H9 (cell line): ENCODE measurements around the gene KRTAP2-2. TPM values are rescaled to one million over a fixed set of nuclear protein-coding genes. Genes with fewer than 3 reads are reported as not detected.

Experiments
- DNase-seq: peaks from one replicate; pipeline ENCODE4 v3.0.0-alpha.2; 2017
- H2AFZ ChIP-seq: one replicate; pipeline ENCODE4 v1.6.1; 2013; ENCODE audit warnings: mild to moderate bottlenecking, low read length, control low read depth, moderate library complexity
- H2AK5ac ChIP-seq: 2 replicates; pipeline ENCODE4 v1.6.1; 2013; ENCODE audit warnings: low read length, control low read depth, mixed read lengths; ENCODE audit not compliant: insufficient read length
- H2BK120ac ChIP-seq: one replicate; pipeline ENCODE4 v1.6.1; 2013; ENCODE audit warnings: low read depth, mild to moderate bottlenecking, low read length, control low read depth, inconsistent platforms; ENCODE audit not compliant: poor library complexity, severe bottlenecking
- H2BK12ac ChIP-seq: 2 replicates; pipeline ENCODE4 v1.6.1; 2013; ENCODE audit warnings: low read length, control low read depth, mixed read lengths, low read depth; ENCODE audit not compliant: insufficient read length
- H2BK15ac ChIP-seq: 2 replicates; pipeline ENCODE4 v1.6.1; 2013; ENCODE audit warnings: low read depth, low read length, control low read depth
- H2BK20ac ChIP-seq: one replicate; pipeline ENCODE4 v1.6.1; 2013; ENCODE audit warnings: low read depth, mild to moderate bottlenecking, low read length, control low read depth, inconsistent platforms; ENCODE audit not compliant: poor library complexity, severe bottlenecking
- H2BK5ac ChIP-seq: 2 replicates; pipeline ENCODE4 v1.6.1; 2013; ENCODE audit warnings: low read length, control low read depth, mixed read lengths; ENCODE audit not compliant: insufficient read length
- H3K14ac ChIP-seq: 2 replicates; pipeline ENCODE4 v1.6.1; 2013; ENCODE audit warnings: low read length, control low read depth; ENCODE audit not compliant: insufficient read depth
- H3K18ac ChIP-seq: 2 replicates; pipeline ENCODE4 v1.6.1; 2013; ENCODE audit warnings: low read depth, mild to moderate bottlenecking, mixed read lengths, low read length, control low read depth; ENCODE audit not compliant: insufficient read length
- H3K23ac ChIP-seq: 2 replicates; pipeline ENCODE4 v1.6.1; 2013; ENCODE audit warnings: low read length, control low read depth, mixed read lengths, low read depth; ENCODE audit not compliant: insufficient read length
- H3K23me2 ChIP-seq: 2 replicates; pipeline ENCODE4 v1.6.1; 2013; ENCODE audit warnings: low read depth, mild to moderate bottlenecking, mixed read lengths, low read length, control low read depth; ENCODE audit not compliant: insufficient read length, poor library complexity, severe bottlenecking
- H3K27ac ChIP-seq: 2 replicates; pipeline ENCODE4 v1.5.1; 2013; ENCODE audit warnings: low read length, control low read depth, mixed read lengths, low read depth; ENCODE audit not compliant: insufficient read length
- H3K27me3 ChIP-seq: 2 replicates; pipeline ENCODE4 v1.6.1; 2013; ENCODE audit warnings: low read length, control low read depth, inconsistent platforms; ENCODE audit not compliant: insufficient read depth
- H3K4ac ChIP-seq: 2 replicates; pipeline ENCODE4 v1.6.1; 2013; ENCODE audit warnings: low read depth, mild to moderate bottlenecking, control low read depth, inconsistent platforms, low read length, moderate library complexity
- H3K4me1 ChIP-seq: 2 replicates; pipeline ENCODE4 v1.6.1; 2013; ENCODE audit warnings: low read length, control low read depth, inconsistent platforms; ENCODE audit not compliant: insufficient read depth
- H3K4me2 ChIP-seq: 2 replicates; pipeline ENCODE4 v1.6.1; 2013; ENCODE audit warnings: low read length, control low read depth, mixed read lengths; ENCODE audit not compliant: insufficient read length, insufficient read depth
- H3K56ac ChIP-seq: 2 replicates; pipeline ENCODE4 v1.6.1; 2013; ENCODE audit warnings: low read depth, mild to moderate bottlenecking, mixed read lengths, low read length, control low read depth; ENCODE audit not compliant: insufficient read length
- H3K79me1 ChIP-seq: 2 replicates; pipeline ENCODE4 v1.6.1; 2013; ENCODE audit warnings: low read depth, mild to moderate bottlenecking, moderate library complexity, low read length, control low read depth, inconsistent platforms; ENCODE audit not compliant: insufficient read depth, poor library complexity, severe bottlenecking
- H3K79me2 ChIP-seq: 2 replicates; pipeline ENCODE4 v1.6.1; 2013; ENCODE audit warnings: low read length, control low read depth, inconsistent platforms; ENCODE audit not compliant: insufficient read depth
- H3K9ac ChIP-seq: 2 replicates; pipeline ENCODE4 v1.6.1; 2013; ENCODE audit warnings: low read length, control low read depth, mixed read lengths; ENCODE audit not compliant: insufficient read length; ENCODE audit errors: extremely low read depth
- H3K9me3 ChIP-seq: one replicate; pipeline ENCODE4 v1.6.1; 2013; ENCODE audit warnings: low read depth, low read length, inconsistent platforms; ENCODE audit not compliant: control insufficient read depth
- H3T11ph ChIP-seq: one replicate; pipeline ENCODE4 v1.6.1; 2013; ENCODE audit warnings: mild to moderate bottlenecking, low read length, control low read depth, inconsistent platforms
- H4K20me1 ChIP-seq: one replicate; pipeline ENCODE4 v1.6.1; 2013; ENCODE audit not compliant: control insufficient read depth, insufficient read length, insufficient read depth
- H4K5ac ChIP-seq: 2 replicates; pipeline ENCODE4 v1.6.1; 2013; ENCODE audit warnings: low read depth, mild to moderate bottlenecking, mixed read lengths, low read length, control low read depth; ENCODE audit not compliant: insufficient read length
- H4K8ac ChIP-seq: replicated peaks from 2 replicates; pipeline ENCODE4 v1.6.1; 2013; ENCODE audit warnings: low read length, control low read depth, mixed read lengths, low read depth; ENCODE audit not compliant: insufficient read length
- H4K91ac ChIP-seq: 2 replicates; pipeline ENCODE4 v1.6.1; 2013; ENCODE audit warnings: low read depth, mild to moderate bottlenecking, moderate library complexity, mixed read lengths, low read length, control low read depth; ENCODE audit not compliant: insufficient read length
- H3K27ac Mint-ChIP-seq, 3 experiments: 2 replicates in 2 of 3; 3 replicates in 1 of 3; pipeline ENCODE4 v1.8.0; 2020 to 2021; ENCODE audit warnings: mixed read lengths in 3 of 3, mild to moderate bottlenecking in 1 of 3, moderate library complexity in 1 of 3
- H3K27me3 Mint-ChIP-seq: 2 replicates; pipeline ENCODE4 v1.8.0; 2021; ENCODE audit warnings: low read depth, mild to moderate bottlenecking, moderate library complexity, mixed read lengths
- H3K36me3 Mint-ChIP-seq, 3 experiments: 2 replicates in 2 of 3; 3 replicates in 1 of 3; pipeline ENCODE4 v1.8.0; 2020 to 2021; ENCODE audit warnings: low read depth in 3 of 3, mixed read lengths in 3 of 3; ENCODE audit not compliant: insufficient read depth in 1 of 3
- H3K4me1 Mint-ChIP-seq, 2 experiments: 2 replicates each; pipeline ENCODE4 v1.8.0; 2020; ENCODE audit warnings: mixed read lengths in 2 of 2
- H3K4me3 Mint-ChIP-seq, 2 experiments: 2 replicates in 1 of 2; 3 replicates in 1 of 2; pipeline ENCODE4 v1.8.0; 2020 to 2021; ENCODE audit warnings: mild to moderate bottlenecking in 2 of 2, mixed read lengths in 2 of 2, moderate library complexity in 1 of 2
- H3K9me3 Mint-ChIP-seq, 2 experiments: 2 replicates in 1 of 2; 3 replicates in 1 of 2; pipeline ENCODE4 v1.8.0; 2020; ENCODE audit warnings: mild to moderate bottlenecking in 2 of 2, mixed read lengths in 2 of 2, moderate library complexity in 1 of 2
- CTCF ChIP-seq: fragments of 200-600 bp; sonication (generic); conservative IDR thresholded peaks from 3 replicates; pipeline ENCODE4 v1.8.0; 2021; ENCODE audit warnings: antibody characterized with exemption, mild to moderate bottlenecking
- WGBS: extraction: QIAGEN DNeasy Blood & Tissue Kit; methylation state at CpG from one replicate; pipeline ENCODE4 v1.1.7; 2013; ENCODE audit warnings: missing lambda C conversion rate, low lambda C conversion rate, mixed read lengths; ENCODE audit not compliant: insufficient read length; ENCODE audit errors: extremely low coverage; 5-methylcytosine and 5-hydroxymethylcytosine counted together
- total RNA-seq: library from RNA; stranded (reverse); gene quantifications from 2 replicates; pipeline ENCODE4 v1.2.1, GENCODE V29; 2021

The KRTAP2-2 gene
- total RNA-seq, 1 experiment from 2014 or later: not detected

DNA sequence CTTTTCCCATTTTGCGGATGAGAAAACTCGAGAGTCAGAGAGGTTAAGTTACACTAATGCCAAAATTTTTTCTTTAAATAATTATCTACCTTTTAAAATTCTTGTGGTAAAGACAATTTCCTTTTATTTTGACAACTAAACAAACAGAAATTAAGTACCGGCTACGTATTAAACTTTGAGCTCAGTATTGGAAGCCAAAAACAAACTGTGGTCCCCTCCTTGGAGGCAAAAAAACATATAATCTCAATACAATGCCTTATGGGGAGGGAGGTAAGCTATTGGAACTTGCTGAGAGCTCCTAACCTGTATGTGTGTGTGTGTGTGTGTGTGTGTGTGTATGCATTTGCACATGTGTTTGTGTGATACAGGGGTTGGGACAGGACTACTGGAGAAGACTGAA is 8.4 kb upstream of the KRTAP2-2 start:
- no peak overlapping the region for H2BK12ac ChIP-seq
- H3K9ac ChIP-seq: no peak overlapping the region
- H2BK5ac ChIP-seq: no peak overlapping the region
- H3K18ac ChIP-seq: no peak overlapping the region
- Mint-ChIP-seq H3K27me3 (no peaks in the 10 kb centered on the region), H3K4me1 (peaks cover 4 to 13% of the 10 kb centered on the region in 2 experiments), H3K27ac (no peak overlapping the region), H3K4me3 (no peak overlapping the region), H3K36me3 (no peaks in the 10 kb centered on the region), H3K9me3 (no peaks in the 10 kb centered on the region)
- H4K20me1 ChIP-seq: no peaks in the 10 kb centered on the region
- no peak overlapping the region for H3K4me2 ChIP-seq
- no CpG with 5 or more reads among the region's 4 CpGs for WGBS
- no peaks in the 10 kb centered on the region for H3K4me1 ChIP-seq
- no peak overlapping the region for H3K23ac ChIP-seq
- no peak overlapping the region for H2BK20ac ChIP-seq
- H3T11ph ChIP-seq: no peak overlapping the region
- H3K27ac ChIP-seq: no peak overlapping the region
- no peak overlapping the region for H4K8ac ChIP-seq
- no peak overlapping the region for H2BK15ac ChIP-seq
- no peak overlapping the region for H2AK5ac ChIP-seq
- no peaks in the 10 kb centered on the region for H3K9me3 ChIP-seq
- H3K79me1 ChIP-seq: no peaks in the 10 kb centered on the region
- H3K79me2 ChIP-seq: no peaks in the 10 kb centered on the region
- H4K91ac ChIP-seq: no peak overlapping the region
- H2BK120ac ChIP-seq: no peak overlapping the region
- no peak overlapping the region for H4K5ac ChIP-seq
- TF ChIP-seq CTCF: no peak
- no peaks in the 10 kb centered on the region for H3K23me2 ChIP-seq
- no peaks in the 10 kb centered on the region for H3K27me3 ChIP-seq
- no peak overlapping the region for H3K14ac ChIP-seq
- H2AFZ ChIP-seq: no peak overlapping the region
- DNase-seq: no peak
- no peak overlapping the region for H3K4ac ChIP-seq
- no peak overlapping the region for H3K56ac ChIP-seq
